ENCODE measurements around the gene BTG1.
"Not testable (repeated sequence)": the region's sequence is repeated elsewhere in the genome, so short reads cannot be mapped to it uniquely, and the experiment has no call there.

GRCh38 chr12:92135541-92135940, 10.1 kb downstream of the BTG1 start:
- TF ChIP-seq POLR2A (IDR thresholded peaks at IDR 0.05; ENCODE audit: low read length); GATA1 (IDR thresholded peaks at IDR 0.05; ENCODE audit: low read depth, low read length): not testable (repeated sequence)

Data from erythroblast (primary cell).